Measurements from ENCODE around the gene TBCB. TPM values are rescaled to one million over a fixed set of nuclear protein-coding genes. Genes with fewer than 3 reads are reported as not detected.

The TBCB gene
- total RNA-seq, 1 experiment from 2014 or later = 141 TPM

GRCh38 chr19:36139473-36140303, 24.4 kb downstream of the TBCB start, which contains the start of gene CAPNS1:
Gene CAPNS1, plus strand, starts transcription at chr19:36140066. Its CDS starts 946 bp downstream, at chr19:36141012.
- Histone ChIP-seq H3K27me3 (ENCODE audit: insufficient read depth, low read length) (no peaks in the 10 kb centered on the region), H3K4me1 (ENCODE audit: control insufficient read depth in 1 of 2, insufficient read depth in 2 of 2, low read length in 2 of 2) (peaks cover 47 to 61% of the 10 kb centered on the region in 2 experiments), H3K79me2 (ENCODE audit: insufficient read depth, low read length) (peaks cover 33% of the 10 kb centered on the region), H3K9ac (ENCODE audit: low read length) (peak within 1 kb of the TSS; percentile 99), H2AFZ (ENCODE audit: low read depth, low read length, poor library complexity, severe bottlenecking) (no peak within 1 kb of the TSS), H3K9me3 (ENCODE audit: control insufficient read depth in 1 of 2, insufficient read depth in 1 of 2, low read depth in 1 of 2, low read length in 2 of 2) (no peaks in the 10 kb centered on the region), H3K36me3 (ENCODE audit: control insufficient read depth in 1 of 2, insufficient read depth in 2 of 2, low read length in 2 of 2) (peaks cover 15 to 17% of the 10 kb centered on the region in 2 experiments), H4K20me1 (ENCODE audit: insufficient read depth) (peaks cover 6% of the 10 kb centered on the region; the same call in 1 of the 2 replicates), H3K4me3 (replicated peaks in 1 of 2; ENCODE audit: low read depth in 1 of 2, low read length in 2 of 2) (peak within 1 kb of the TSS; percentile 87 to 94), H3K9me2 (ENCODE audit: insufficient read depth) (no peaks in the 10 kb centered on the region), H3K27ac (ENCODE audit: low read depth, low read length) (peak within 1 kb of the TSS; percentile 98), H3K4me2 (ENCODE audit: low read length) (peak within 1 kb of the TSS; percentile 96)
- intact Hi-C loops (cut with micrococcal nuclease) = loop anchor here (10.0 kb wide), 1 partner anchor 1075 kb away; the partner anchor contains the start of genes ZNF383 and ZNF585B
- RAD21 ChIA-PET (ENCODE audit: low non-redundant PET in 1 of 2, low total read pairs in 2 of 2, uncharacterized antibody in 2 of 2, unreplicated experiment in 2 of 2) = interaction anchor here in 1 of 2 experiments (1.2 kb wide), 1 partner anchor 12 kb away, joined by 3 read pairs; no protein-coding TSS in a partner anchor
- CTCF ChIA-PET = interaction anchor here (1.0 to 1.1 kb wide), 2 partner anchors 9 to 12 kb away, joined by 3 to 6 read pairs; no protein-coding TSS in a partner anchor
- ATAC-seq = peak; percentile 72
- peak; percentile 95 for DNase-seq (ENCODE audit: low read depth, low spot score)
- POLR2A ChIA-PET = interaction anchor here (1.0 to 3.0 kb wide), 3 partner anchors 9 to 24 kb away, joined by 3 to 19 read pairs (median 9); partner anchors contain the start of genes POLR2I and TBCB
- no TSS peak for BruUV-seq (replicated peaks)
- TF ChIP-seq FOSL1 (IDR thresholded peaks at IDR 0.05; ENCODE audit: low read depth) (peak; percentile 97), TCF7L2 (IDR thresholded peaks at IDR 0.05; ENCODE audit: borderline replicate concordance, extremely low read depth, insufficient read depth, insufficient read length) (peak; percentile 55), EZH2phosphoT487 (IDR thresholded peaks at IDR 0.05; ENCODE audit: borderline replicate concordance) (no peak), CTCF (IDR thresholded peaks at IDR 0.05 in 2 of 3, conservative IDR thresholded peaks at IDR 0.05 in 1 of 3; ENCODE audit: borderline replicate concordance in 1 of 3, insufficient read depth in 1 of 3, low read depth in 2 of 3, low read length in 2 of 3) (peak in 1 of 3 experiments; percentile 12; a peak in 2 of 6 replicates), ZBTB33 (IDR thresholded peaks at IDR 0.05; ENCODE audit: extremely low read depth, insufficient replicate concordance, low read length) (peak; percentile 78), RAD21 (IDR thresholded peaks at IDR 0.05; ENCODE audit: low read depth) (no peak), SIN3A (IDR thresholded peaks at IDR 0.05; ENCODE audit: low read depth) (peak; percentile 40), YY1 (IDR thresholded peaks at IDR 0.05; ENCODE audit: extremely low read depth, insufficient replicate concordance, low read depth, low read length) (peak; percentile 37), ZFX (IDR thresholded peaks at IDR 0.05) (peak; percentile 60; the same call in 1 of the 2 replicates), CBX3 (IDR thresholded peaks at IDR 0.05; ENCODE audit: low read depth) (peak; percentile 74; the same call in 1 of the 2 replicates), EZH2 (IDR thresholded peaks at IDR 0.05) (no peak), SRF (IDR thresholded peaks at IDR 0.05; ENCODE audit: low read depth) (no peak), ELF1 (IDR thresholded peaks at IDR 0.05; ENCODE audit: borderline replicate concordance, low read depth) (no peak), POLR2AphosphoS5 (IDR thresholded peaks at IDR 0.05; ENCODE audit: low read depth, low read length) (peak; percentile 93), REST (IDR thresholded peaks at IDR 0.05; ENCODE audit: low read depth) (no peak), EGR1 (IDR thresholded peaks at IDR 0.05; ENCODE audit: low read depth) (peak; percentile 81), JUND (IDR thresholded peaks at IDR 0.05) (peak; percentile 74), POLR2A (IDR thresholded peaks at IDR 0.05; ENCODE audit: borderline replicate concordance, extremely low read depth, insufficient read depth, insufficient read length) (peak; percentile 58)
